T1000 (cell line): ENCODE results near the gene ALOX15.
"Not testable (repeated sequence)": the region's sequence is repeated elsewhere in the genome, so short reads cannot be mapped to it uniquely, and the experiment has no call there.

Source experiments
- DNase-seq: peaks from one replicate; lab custom pipeline; 2025; ENCODE audit warnings: mixed read lengths; lab: John Stamatoyannopoulos, UW

ALOX15 gene

GRCh38 chr17:4655933-4656332, 14.5 kb upstream of the ALOX15 start:
- not testable (repeated sequence) for DNase-seq

GRCh38 chr17:4652997-4653396, 11.5 kb upstream of the ALOX15 start:
- no peak for DNase-seq

- DNase-seq: no peak
Measured at GRCh38 chr17:4648741-4649140, 7.3 kb upstream of the ALOX15 start.

- DNase-seq: no peak
Measured at GRCh38 chr17:4645642-4646041, 4.2 kb upstream of the ALOX15 start.

GRCh38 chr17:4643676-4644075, 2.2 kb upstream of the ALOX15 start:
- DNase-seq: no peak

- no peak for DNase-seq
Measured at GRCh38 chr17:4642286-4642685, 808 bp upstream of the ALOX15 start.

- not testable (repeated sequence) for DNase-seq
Measured at GRCh38 chr17:4640569-4641188, 799 bp downstream of the ALOX15 start.

- not testable (repeated sequence) for DNase-seq
Measured at GRCh38 chr17:4639301-4640059, 2.0 kb downstream of the ALOX15 start.

- DNase-seq: not testable (repeated sequence)
Measured at GRCh38 chr17:4638766-4639165, 2.7 kb downstream of the ALOX15 start.

- no peak for DNase-seq
Measured at GRCh38 chr17:4636474-4637100, 4.9 kb downstream of the ALOX15 start.

GRCh38 chr17:4635823-4636375, 5.6 kb downstream of the ALOX15 start:
- no peak for DNase-seq

GRCh38 chr17:4634976-4635375, 6.5 kb downstream of the ALOX15 start:
- DNase-seq: no peak

- DNase-seq: no peak
Measured at GRCh38 chr17:4633643-4634042, 7.8 kb downstream of the ALOX15 start.

GRCh38 chr17:4632581-4632920, 8.9 kb downstream of the ALOX15 start:
- no peak for DNase-seq

- no peak for DNase-seq
Measured at GRCh38 chr17:4631836-4632580, 9.5 kb downstream of the ALOX15 start.

GRCh38 chr17:4631431-4631830, 10.0 kb downstream of the ALOX15 start:
- DNase-seq: no peak

GRCh38 chr17:4626734-4627256, 14.7 kb downstream of the ALOX15 start:
- no peak for DNase-seq

- no peak for DNase-seq
Measured at GRCh38 chr17:4625181-4625617, 16.3 kb downstream of the ALOX15 start.

- not testable (repeated sequence) for DNase-seq
Measured at GRCh38 chr17:4624451-4624911, 17.0 kb downstream of the ALOX15 start.

GRCh38 chr17:4623249-4623648, 18.2 kb downstream of the ALOX15 start:
- no peak for DNase-seq

GRCh38 chr17:4622375-4622774, 19.1 kb downstream of the ALOX15 start:
- no peak for DNase-seq
